ENCODE measurements around the gene EIF5A2. TPM values are rescaled to one million over a fixed set of nuclear protein-coding genes. Genes with fewer than 3 reads are reported as not detected.

EIF5A2 gene
- polyA plus RNA-seq, 1 donor from 2014 or later: 0.94 TPM

DNA sequence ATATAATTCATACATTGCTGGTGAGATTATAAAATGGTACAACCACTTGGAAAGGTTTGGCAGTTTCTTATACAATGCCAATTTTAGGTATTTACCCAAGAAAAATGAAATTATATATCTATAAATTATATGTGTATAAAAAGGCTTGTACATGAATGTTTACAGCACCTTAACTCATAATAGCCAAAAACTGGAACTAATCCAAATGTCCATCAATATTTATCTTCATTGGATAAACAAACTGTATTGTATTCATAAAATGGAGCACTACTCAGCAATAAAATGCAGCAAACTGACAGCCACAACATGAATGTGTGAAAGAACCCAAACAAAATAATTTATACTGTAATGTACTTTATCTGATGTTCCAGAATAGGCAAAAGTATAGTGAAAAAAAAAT is 33.6 kb upstream of the EIF5A2 start:
- no peaks in the 10 kb centered on the region for H3K36me3 ChIP-seq (ENCODE audit: insufficient read depth, low read length)
- H3K27ac ChIP-seq (ENCODE audit: low read length): no peak overlapping the region
- TF ChIP-seq TAF1 (IDR thresholded peaks at IDR 0.05; ENCODE audit: low read depth) (no peak), POLR2AphosphoS5 (IDR thresholded peaks at IDR 0.05) (no peak), EP300 (conservative IDR thresholded peaks at IDR 0.05; ENCODE audit: poor library complexity, severe bottlenecking) (no peak), EZH2 (IDR thresholded peaks at IDR 0.05; ENCODE audit: borderline replicate concordance, insufficient read depth, low read length, poor library complexity, severe bottlenecking) (no peak), CTCF (IDR thresholded peaks at IDR 0.05; ENCODE audit: poor library complexity, severe bottlenecking) (no peak)
- TF ChIP-seq, protein P1, sequence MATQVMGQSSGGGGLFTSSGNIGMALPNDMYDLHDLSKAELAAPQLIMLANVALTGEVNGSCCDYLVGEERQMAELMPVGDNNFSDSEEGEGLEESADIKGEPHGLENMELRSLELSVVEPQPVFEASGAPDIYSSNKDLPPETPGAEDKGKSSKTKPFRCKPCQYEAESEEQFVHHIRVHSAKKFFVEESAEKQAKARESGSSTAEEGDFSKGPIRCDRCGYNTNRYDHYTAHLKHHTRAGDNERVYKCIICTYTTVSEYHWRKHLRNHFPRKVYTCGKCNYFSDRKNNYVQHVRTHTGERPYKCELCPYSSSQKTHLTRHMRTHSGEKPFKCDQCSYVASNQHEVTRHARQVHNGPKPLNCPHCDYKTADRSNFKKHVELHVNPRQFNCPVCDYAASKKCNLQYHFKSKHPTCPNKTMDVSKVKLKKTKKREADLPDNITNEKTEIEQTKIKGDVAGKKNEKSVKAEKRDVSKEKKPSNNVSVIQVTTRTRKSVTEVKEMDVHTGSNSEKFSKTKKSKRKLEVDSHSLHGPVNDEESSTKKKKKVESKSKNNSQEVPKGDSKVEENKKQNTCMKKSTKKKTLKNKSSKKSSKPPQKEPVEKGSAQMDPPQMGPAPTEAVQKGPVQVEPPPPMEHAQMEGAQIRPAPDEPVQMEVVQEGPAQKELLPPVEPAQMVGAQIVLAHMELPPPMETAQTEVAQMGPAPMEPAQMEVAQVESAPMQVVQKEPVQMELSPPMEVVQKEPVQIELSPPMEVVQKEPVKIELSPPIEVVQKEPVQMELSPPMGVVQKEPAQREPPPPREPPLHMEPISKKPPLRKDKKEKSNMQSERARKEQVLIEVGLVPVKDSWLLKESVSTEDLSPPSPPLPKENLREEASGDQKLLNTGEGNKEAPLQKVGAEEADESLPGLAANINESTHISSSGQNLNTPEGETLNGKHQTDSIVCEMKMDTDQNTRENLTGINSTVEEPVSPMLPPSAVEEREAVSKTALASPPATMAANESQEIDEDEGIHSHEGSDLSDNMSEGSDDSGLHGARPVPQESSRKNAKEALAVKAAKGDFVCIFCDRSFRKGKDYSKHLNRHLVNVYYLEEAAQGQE (IDR thresholded peaks at IDR 0.05; ENCODE audit: borderline replicate concordance): no peak
- H3K27me3 ChIP-seq (ENCODE audit: insufficient read depth, low read depth, low read length): no peaks in the 10 kb centered on the region
- H4K20me1 ChIP-seq (ENCODE audit: insufficient read depth): no peaks in the 10 kb centered on the region
- no peaks in the 10 kb centered on the region for H3K9me3 ChIP-seq (ENCODE audit: low read length)
- no peak overlapping the region for H3K4me3 ChIP-seq (ENCODE audit: low read length)
- H3K9ac ChIP-seq (ENCODE audit: low read length): no peak overlapping the region
- no peaks in the 10 kb centered on the region for H3K9me2 ChIP-seq (ENCODE audit: insufficient read depth, low read length)
- H2AFZ ChIP-seq (ENCODE audit: low read depth, low read length): no peak overlapping the region
- H3K79me2 ChIP-seq (replicated peaks; ENCODE audit: insufficient read depth, low read length): no peaks in the 10 kb centered on the region
- no peaks in the 10 kb centered on the region for H3F3A ChIP-seq (ENCODE audit: insufficient read depth, low read length, poor library complexity, severe bottlenecking)
- H3K4me2 ChIP-seq (ENCODE audit: low read length): no peak overlapping the region

- H3K27me3 ChIP-seq (ENCODE audit: insufficient read depth, low read depth, low read length): no peaks in the 10 kb centered on the region
- H3K9me2 ChIP-seq (ENCODE audit: insufficient read depth, low read length): no peaks in the 10 kb centered on the region
- H4K20me1 ChIP-seq (ENCODE audit: insufficient read depth): no peaks in the 10 kb centered on the region
Measured at GRCh38 chr3:170941551-170941950, 33.1 kb upstream of the EIF5A2 start.

More at GRCh38 chr3:170941551-170941950, 33.1 kb upstream of the EIF5A2 start:
- no peak for TF ChIP-seq CTCF (IDR thresholded peaks at IDR 0.05; ENCODE audit: poor library complexity, severe bottlenecking)
- TF ChIP-seq EZH2 (IDR thresholded peaks at IDR 0.05; ENCODE audit: borderline replicate concordance, insufficient read depth, low read length, poor library complexity, severe bottlenecking): no peak
- TF ChIP-seq POLR2AphosphoS5 (IDR thresholded peaks at IDR 0.05): no peak
- no peak for TF ChIP-seq EP300 (conservative IDR thresholded peaks at IDR 0.05; ENCODE audit: poor library complexity, severe bottlenecking)
- no peak for TF ChIP-seq RAD21 (conservative IDR thresholded peaks at IDR 0.05)
- TF ChIP-seq, protein P1 (IDR thresholded peaks at IDR 0.05; ENCODE audit: borderline replicate concordance): no peak
- no peak for TF ChIP-seq TAF1 (IDR thresholded peaks at IDR 0.05; ENCODE audit: low read depth)
- TF ChIP-seq MXI1 (conservative IDR thresholded peaks at IDR 0.05; ENCODE audit: poor library complexity, severe bottlenecking): no peak
- TF ChIP-seq SMC3 (conservative IDR thresholded peaks at IDR 0.05; ENCODE audit: poor library complexity): no peak
- no peak overlapping the region for H3K4me3 ChIP-seq (ENCODE audit: low read length)
- no peaks in the 10 kb centered on the region for H3K9me3 ChIP-seq (ENCODE audit: low read length)
- no peak overlapping the region for H3K4me2 ChIP-seq (ENCODE audit: low read length)
- H2AFZ ChIP-seq (ENCODE audit: low read depth, low read length): no peak overlapping the region
- no peaks in the 10 kb centered on the region for H3F3A ChIP-seq (ENCODE audit: insufficient read depth, low read length, poor library complexity, severe bottlenecking)
- no peaks in the 10 kb centered on the region for H3K36me3 ChIP-seq (ENCODE audit: insufficient read depth, low read length)
- H3K9ac ChIP-seq (ENCODE audit: low read length): no peak overlapping the region
- H3K79me2 ChIP-seq (replicated peaks; ENCODE audit: insufficient read depth, low read length): no peaks in the 10 kb centered on the region
- H3K27ac ChIP-seq (ENCODE audit: low read length): no peak overlapping the region
